IMR-90 (cell line): ENCODE data around the gene ZRANB3.

Source experiments
- BHLHE40 ChIP-seq: fragments of 150-350 bp; IDR thresholded peaks from 2 replicates; pipeline ENCODE4 v1.6.1; 2016; ENCODE audit warnings: mild to moderate bottlenecking, low read depth, low read length
- CEBPB ChIP-seq: IDR thresholded peaks from 2 replicates; pipeline ENCODE4 v1.6.1; 2012; ENCODE audit warnings: low read depth, low read length, improper control_type of control experiment
- CHD1 ChIP-seq: IDR thresholded peaks from 2 replicates; pipeline ENCODE4 v1.6.1; 2012; ENCODE audit warnings: low read depth, low read length, improper control_type of control experiment
- CTCF ChIP-seq: conservative IDR thresholded peaks from 2 replicates; pipeline ENCODE4 v1.5.1; 2012; ENCODE audit warnings: mild to moderate bottlenecking, low read depth, low read length, improper control_type of control experiment
- ELK1 ChIP-seq: fragments of 150-350 bp; IDR thresholded peaks from 2 replicates; pipeline ENCODE4 v1.6.1; 2016; ENCODE audit warnings: low read depth, mild to moderate bottlenecking, low read length, moderate library complexity, borderline replicate concordance
- FOS ChIP-seq: fragments of 150-350 bp; IDR thresholded peaks from 2 replicates; pipeline ENCODE4 v1.6.1; 2016; ENCODE audit warnings: low read depth, low read length
- MAFK ChIP-seq: IDR thresholded peaks from 2 replicates; pipeline ENCODE4 v1.6.1; 2012; ENCODE audit warnings: low read depth, low read length, improper control_type of control experiment
- MXI1 ChIP-seq: IDR thresholded peaks from 2 replicates; pipeline ENCODE4 v1.6.1; 2012; ENCODE audit warnings: low read depth, mild to moderate bottlenecking, low read length, moderate library complexity, borderline replicate concordance
- POLR2A ChIP-seq: IDR thresholded peaks from 2 replicates; pipeline ENCODE4 v1.6.1; 2012; ENCODE audit warnings: mild to moderate bottlenecking, low read depth, low read length
- RAD21 ChIP-seq: IDR thresholded peaks from 2 replicates; pipeline ENCODE4 v1.6.1; 2012; ENCODE audit warnings: low read length, improper control_type of control experiment
- RCOR1 ChIP-seq: IDR thresholded peaks from 2 replicates; pipeline ENCODE4 v1.6.1; 2012; ENCODE audit warnings: mild to moderate bottlenecking, low read length, improper control_type of control experiment; ENCODE audit not compliant: insufficient replicate concordance
- RFX5 ChIP-seq: IDR thresholded peaks from 2 replicates; pipeline ENCODE4 v1.8.0; 2012; ENCODE audit warnings: low read depth, mild to moderate bottlenecking, low read length, moderate library complexity
- SMC3 ChIP-seq: fragments of 150-350 bp; IDR thresholded peaks from 2 replicates; pipeline ENCODE4 v1.6.1; 2016; ENCODE audit warnings: low read depth, mild to moderate bottlenecking, antibody characterized with exemption, low read length, moderate library complexity
- USF2 ChIP-seq: fragments of 150-350 bp; IDR thresholded peaks from 2 replicates; pipeline ENCODE4 v1.6.1; 2017; ENCODE audit warnings: mild to moderate bottlenecking, antibody characterized with exemption, low read length, low read depth

GRCh38 chr2:135219226-135219625 lies 311.8 kb downstream of the ZRANB3 start:
- TF ChIP-seq MAFK: no peak
- no peak for TF ChIP-seq CTCF
- TF ChIP-seq ELK1: no peak
- no peak for TF ChIP-seq POLR2A
- TF ChIP-seq RAD21: no peak
- no peak for TF ChIP-seq FOS
- no peak for TF ChIP-seq MXI1
- no peak for TF ChIP-seq BHLHE40
- TF ChIP-seq CEBPB: no peak
- no peak for TF ChIP-seq SMC3
- TF ChIP-seq CHD1: no peak
- no peak for TF ChIP-seq USF2
- TF ChIP-seq RCOR1: no peak
- no peak for TF ChIP-seq RFX5
